NCI-H1417 treated with DMSO at 0.1 percent for 48 hours (cell line): ENCODE results near the gene ITLN1.
"Not testable (repeated sequence)": the region's sequence is repeated elsewhere in the genome, so short reads cannot be mapped to it uniquely, and the experiment has no call there.

Experiments
- DNase-seq: peaks from one replicate; lab custom pipeline; 2025; lab: John Stamatoyannopoulos, UW

ITLN1 gene

GRCh38 chr1:160883581-160884513 lies 1.1 kb downstream of the ITLN1 start:
- no peak for DNase-seq

GRCh38 chr1:160882582-160882981 lies 2.4 kb downstream of the ITLN1 start:
- DNase-seq: no peak

DNA sequence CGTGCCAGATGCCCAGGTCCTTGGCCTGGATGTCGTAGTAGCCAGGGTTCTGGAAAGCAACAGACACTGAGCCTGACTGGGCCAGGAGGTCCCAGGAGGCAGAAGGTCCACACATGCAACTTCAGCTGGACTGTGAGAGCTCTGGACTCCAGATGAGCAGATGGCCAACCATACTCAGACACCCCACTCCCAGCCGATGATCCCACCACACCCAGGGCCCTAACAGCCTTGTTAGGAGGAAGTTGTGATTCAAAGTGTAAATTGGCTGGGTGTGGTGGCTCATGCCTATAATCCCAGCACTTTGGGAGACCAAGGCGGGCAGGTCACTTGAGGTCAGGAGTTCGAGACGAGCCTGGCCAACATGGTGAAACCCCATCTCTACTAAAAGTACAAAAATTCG lies 3.7 kb downstream of the ITLN1 start:
- not testable (repeated sequence) for DNase-seq

DNA sequence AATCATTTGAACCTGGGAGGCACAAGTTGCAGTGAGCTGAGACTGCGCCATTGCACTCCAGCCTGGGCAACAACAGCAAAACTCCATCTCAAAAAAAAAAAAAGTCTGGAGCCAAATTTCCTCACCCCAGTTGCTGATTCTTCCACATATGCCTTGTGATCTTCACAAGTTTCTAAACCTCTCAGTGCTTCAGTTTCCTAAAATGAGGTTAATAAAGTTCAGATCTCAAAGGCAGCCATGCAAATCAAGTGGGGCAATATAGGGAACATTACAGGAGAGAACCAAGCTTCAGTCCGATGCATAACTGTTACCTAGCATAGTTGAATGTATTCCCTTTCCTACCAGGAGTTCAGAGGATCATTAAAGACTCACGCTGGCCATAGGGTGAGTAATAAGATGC lies 4.8 kb downstream of the ITLN1 start:
- no peak for DNase-seq

DNA sequence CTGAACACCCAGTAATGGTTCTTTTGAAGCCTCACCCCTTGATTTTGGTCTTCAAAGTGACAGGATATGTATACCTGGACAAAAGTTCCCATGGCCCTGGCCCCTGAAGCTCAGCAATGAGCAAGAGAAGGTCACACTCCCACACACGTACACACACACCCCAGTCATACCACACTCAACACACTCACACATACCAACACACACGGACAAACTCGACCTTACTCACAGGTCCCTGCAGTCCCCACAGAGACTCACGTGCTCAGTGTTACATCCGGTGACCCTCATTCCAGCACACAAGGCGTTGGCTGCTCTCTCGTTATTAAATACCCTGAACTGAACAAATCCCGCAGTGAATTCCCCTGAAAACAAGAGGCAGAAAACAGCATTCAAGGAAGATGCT lies 5.9 kb downstream of the ITLN1 start:
- no peak for DNase-seq

DNA sequence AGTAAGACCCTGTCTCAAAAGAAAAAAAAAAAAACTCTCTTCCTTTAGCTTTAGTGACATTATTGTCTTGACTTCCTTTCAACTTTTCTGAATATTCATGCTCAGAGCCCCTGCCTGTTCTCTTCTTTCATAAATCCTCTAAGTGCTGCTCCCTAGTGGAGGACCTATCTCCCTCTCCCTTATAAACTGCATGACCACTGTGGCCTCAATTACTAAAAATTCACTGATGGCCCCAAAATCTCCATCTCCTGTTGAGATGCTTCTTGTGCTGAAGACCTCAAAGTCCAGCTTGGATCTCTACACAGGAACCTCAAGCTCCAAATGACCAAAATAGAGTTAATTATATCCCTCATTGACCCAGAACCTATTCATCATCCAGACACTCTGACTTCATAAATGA lies 7.8 kb downstream of the ITLN1 start:
- no peak for DNase-seq

- no peak for DNase-seq
Measured at GRCh38 chr1:160876311-160876710, 8.7 kb downstream of the ITLN1 start.

DNA sequence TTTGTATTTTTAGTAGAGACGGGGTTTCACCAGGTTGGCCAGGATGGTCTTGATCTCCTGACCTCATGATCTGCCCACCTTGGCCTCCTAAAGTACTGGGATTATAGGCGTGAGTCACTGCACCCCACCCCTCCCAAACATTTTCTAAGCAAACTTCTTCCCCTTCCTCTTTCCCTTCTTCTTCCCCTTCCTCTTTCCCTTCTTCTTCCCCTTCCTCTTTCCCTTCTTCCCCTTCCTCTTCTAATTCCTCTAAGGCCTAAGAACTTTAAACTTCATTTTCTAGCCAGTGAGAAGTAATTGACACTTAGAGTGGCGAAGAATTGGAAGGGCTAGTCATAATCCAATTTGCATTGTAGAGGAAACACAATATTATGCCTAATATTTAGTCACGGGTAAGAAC lies 9.4 kb downstream of the ITLN1 start:
- DNase-seq: not testable (repeated sequence)

DNA sequence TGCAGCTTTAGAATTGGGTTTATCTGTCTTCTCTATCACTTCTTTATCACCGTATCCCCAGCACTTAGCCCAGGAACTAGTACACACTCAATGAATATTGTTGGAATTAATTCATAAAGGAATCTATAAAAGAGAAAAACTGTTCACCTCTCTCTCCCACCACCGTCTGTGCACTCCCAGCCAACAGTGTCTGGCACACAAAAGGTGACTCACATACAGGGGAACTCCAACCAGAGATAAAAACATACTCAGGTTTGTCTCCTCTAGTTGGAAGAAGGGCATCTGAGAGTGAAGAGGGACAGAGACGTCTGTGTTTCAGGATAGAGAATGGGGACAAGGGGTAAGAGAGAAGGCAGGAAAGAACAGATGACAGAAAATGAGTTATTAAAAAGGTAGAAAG lies 10.0 kb downstream of the ITLN1 start:
- DNase-seq: no peak

DNA sequence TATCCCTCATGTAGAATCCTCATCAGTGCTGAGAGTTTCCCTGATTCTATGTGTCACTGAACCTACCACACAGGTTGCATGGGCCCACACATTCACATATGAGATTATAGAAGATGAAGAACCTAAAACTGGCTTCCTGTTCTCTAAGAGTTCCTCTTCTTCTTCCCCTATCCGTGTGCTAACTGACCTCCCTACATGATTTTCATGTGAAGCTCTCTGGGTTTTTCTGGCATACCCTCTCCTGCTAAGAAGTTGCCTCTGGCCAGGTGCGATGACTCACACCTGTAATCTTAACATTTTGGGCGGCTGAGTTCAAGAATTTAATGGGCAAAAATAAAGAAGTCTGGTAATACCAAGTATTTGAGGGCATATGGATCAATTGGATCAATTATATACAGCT lies 16.8 kb downstream of the ITLN1 start:
- DNase-seq: no peak

GRCh38 chr1:160867651-160868050 lies 17.3 kb downstream of the ITLN1 start:
- DNase-seq: not testable (repeated sequence)

- DNase-seq: no peak
Measured at GRCh38 chr1:160866695-160867260, 18.2 kb downstream of the ITLN1 start.

DNA sequence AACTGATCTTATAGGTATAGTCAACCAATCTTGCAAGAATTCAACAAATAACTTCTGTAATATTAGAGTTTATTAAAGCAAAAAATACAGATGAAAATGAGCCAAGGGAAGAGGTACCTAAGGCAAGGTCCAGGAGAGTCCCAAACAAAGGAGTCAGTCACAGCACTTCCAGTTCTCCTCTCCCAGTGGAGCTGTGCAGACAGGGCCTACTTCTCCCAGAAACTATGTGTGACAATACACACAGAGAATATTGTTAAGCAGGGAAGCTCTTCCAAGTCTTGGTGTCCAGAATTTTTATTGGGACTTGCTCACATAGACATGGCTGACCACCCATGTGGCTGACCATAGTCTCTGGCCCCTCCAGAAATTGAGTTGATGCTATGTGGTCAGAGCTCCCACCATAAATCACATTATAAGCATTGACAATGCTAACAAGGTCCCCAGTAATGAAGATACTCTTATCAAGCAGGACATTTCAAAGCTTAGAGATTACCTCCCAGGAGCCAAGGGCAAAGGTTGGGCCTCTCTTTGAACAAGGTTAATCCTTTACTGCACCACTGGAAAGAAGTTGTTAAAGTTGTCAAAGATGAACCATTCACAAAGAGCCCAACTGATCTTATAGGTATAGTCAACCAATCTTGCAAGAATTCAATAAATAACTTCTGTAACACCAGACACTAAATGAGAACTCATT lies 18.8 kb downstream of the ITLN1 start:
- DNase-seq: no peak

GRCh38 chr1:160865337-160865736 lies 19.6 kb downstream of the ITLN1 start:
- no peak for DNase-seq

DNA sequence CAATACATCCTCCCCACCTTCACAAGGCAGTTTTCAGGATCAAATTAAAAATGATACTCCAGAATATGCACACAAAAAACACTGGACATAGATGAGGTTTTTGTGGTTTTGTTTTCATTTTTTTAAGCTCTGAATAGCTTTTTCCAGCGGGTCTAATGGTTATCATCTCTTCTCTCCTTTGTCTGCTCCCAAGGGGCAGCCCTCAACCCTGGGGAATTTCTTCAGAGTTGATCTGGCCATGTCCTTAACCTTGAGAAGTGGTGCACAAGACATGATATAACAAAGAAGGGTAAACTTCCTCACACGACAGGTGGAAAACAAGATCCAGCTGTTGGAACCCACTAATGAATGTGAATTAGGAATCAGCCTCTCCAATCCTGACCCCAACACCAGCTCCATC lies 20.8 kb downstream of the ITLN1 start:
- DNase-seq: no peak

DNA sequence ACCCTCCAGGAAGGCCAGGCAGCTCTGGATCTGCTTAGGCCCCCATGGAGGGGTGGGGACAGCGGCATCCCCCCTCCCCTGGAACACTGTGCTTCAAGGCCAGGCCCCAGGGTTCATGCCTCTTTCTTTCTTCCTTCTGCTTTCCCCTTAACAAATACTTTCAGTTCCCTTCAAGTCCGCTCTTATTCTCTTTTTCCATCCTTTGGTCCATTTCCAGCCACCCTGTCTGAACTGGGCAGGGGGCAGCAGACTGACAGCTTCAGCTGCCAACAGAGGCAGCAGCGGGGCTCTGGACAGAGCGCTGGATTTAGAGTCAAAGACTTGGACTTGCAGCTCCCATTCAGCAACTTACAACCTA lies 21.2 kb downstream of the ITLN1 start:
- no peak for DNase-seq

DNA sequence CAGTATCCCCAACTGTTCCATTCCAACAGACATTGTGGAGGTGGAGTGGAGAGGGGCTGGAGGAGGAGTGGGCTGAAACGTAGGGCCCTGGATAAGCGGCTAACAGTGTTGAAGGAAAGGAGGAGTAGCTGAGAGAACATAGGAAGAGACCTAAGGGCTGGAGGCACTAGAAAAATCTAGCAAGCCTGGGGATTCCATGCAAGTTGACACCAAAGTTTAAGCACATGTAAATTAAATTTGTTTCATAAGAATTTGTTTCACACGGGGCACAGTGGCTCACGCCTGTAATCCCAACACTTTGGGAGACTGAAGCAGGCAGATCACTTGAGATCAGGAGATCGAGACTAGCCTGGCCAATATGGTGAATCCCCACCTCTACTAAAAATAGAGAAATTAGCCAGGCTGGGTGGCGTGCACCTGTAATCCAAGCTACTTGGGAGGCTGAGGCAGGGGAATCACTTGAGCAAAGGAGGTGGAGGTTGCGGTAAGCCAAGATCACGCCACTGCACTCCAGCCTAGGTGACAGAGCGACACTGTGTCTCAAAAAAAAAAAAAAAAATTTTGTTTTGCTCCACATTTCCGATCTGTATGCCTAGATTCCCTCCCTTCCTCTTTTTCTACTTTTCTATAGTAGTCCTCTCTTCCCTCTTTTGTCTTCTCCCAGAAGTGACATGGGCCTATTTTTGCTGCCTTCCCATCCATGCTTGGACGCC lies 21.8 kb downstream of the ITLN1 start:
- DNase-seq: no peak

DNA sequence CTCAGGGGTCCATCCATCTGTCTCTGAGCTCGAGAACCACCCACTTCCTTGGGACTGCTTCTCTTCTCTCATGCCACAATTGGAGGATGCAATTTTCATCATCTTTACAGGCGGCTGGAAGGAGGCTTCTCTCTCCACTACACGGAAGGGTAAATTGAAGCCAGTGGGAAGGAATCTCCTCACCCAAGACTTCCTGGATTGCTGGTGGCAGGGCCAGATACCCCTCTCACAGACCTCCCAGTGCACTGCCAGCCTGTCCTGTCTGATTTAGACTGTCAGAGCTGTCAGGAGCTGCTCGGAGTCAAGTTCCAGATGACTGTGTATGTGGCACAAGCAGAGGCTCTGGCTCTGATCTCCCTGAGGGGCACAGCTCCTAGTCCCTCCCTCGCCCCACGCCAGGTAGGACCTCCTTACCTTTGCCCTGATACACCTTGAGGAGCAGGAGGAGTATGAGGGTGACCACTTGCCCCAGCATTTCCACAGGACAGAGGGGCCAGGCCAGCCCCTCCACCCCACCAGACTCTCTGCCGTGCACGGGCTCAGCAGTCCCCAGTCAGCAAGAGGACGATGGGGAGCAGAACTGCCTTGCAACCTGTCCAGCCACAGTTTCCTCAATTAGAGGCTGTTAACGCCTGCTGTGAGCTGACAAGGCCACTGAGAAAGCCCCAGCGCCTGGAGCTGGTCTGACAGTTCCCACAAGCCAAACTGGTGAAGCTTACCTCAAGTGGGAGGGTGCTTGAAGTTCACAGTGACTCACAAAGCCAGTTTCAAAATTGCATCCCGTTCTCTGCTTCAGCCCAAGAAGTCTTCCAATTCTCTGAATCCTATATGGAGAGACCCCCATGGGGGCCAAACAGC lies 22.5 kb downstream of the ITLN1 start, which contains the start of gene CD244:
Gene CD244, minus strand, starts transcription at position 685 of the 858 bp plus-strand sequence. Its CDS starts 210 bp downstream, at position 475.
- DNase-seq: no peak

DNA sequence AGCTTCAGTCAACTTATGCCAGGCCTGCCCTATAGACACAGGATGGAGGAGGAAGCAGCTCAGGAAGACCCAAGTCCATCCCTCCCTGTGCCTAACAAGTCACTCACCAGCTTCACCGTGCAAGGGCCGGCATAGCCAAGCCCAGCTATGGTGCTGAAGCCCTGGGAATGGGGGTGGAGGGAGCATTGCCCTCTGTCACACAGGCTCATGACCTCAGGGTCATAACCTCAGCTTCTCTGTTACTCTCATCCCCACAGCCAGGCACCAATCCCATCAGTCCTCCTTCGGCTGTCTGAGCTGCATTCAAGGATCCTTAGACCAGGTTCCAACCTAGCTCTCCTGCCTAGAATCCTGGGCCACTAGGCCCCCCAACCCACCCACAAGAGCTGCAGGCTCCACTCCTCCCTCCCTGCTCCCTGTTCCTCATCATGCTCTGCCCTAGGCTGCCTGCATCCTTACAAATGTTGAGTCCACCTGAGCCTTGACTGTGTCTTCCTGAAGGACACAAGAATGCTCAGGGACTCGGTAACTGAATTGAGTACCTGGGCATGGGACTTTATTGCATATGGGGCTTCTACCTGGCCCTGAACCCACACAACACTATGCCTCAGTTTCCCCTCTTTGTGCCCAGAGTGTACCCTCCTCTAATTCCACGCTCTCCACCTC lies 24.0 kb downstream of the ITLN1 start:
- DNase-seq: no peak

- no peak for DNase-seq
Measured at GRCh38 chr1:160859166-160859565, 25.8 kb downstream of the ITLN1 start.

DNA sequence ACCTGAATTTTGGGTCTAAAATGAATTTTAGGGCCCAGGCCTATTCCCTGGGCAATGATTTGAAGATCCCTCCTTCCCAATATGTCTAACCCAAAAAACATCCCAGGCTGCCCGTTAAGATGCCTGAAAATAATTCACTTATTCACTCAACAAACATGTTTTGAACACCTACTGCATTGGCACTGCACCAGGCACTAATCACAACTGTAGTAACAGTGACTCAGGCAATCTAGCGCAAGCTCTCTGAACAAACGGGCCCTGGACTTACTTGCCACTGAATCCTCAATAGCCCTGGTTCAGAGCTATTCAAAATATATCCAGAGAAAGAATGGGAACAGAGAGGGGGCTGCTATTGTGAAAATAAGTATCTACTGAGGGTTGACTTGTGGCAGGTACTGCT lies 26.5 kb downstream of the ITLN1 start:
- DNase-seq: no peak
